GM12875 (cell line): ENCODE measurements around the gene ACTR6.

Source experiments
- H3K4me3 ChIP-seq: one replicate; pipeline ENCODE4 v1.5.1; 2011; ENCODE audit warnings: low read depth, low read length, control low read depth
- CTCF ChIP-seq: IDR thresholded peaks from 2 replicates; pipeline ENCODE4 v1.5.1; 2011; ENCODE audit warnings: low read depth, mild to moderate bottlenecking, control low read depth, inconsistent platforms, low read length, moderate library complexity, borderline replicate concordance; ENCODE audit not compliant: insufficient read depth

ACTR6 gene

GRCh38 chr12:100208834-100209233 lies 8.2 kb downstream of the ACTR6 start:
- no peak overlapping the region for H3K4me3 ChIP-seq
- TF ChIP-seq CTCF: no peak

- H3K4me3 ChIP-seq: no peak overlapping the region
- TF ChIP-seq CTCF: no peak
These were observed 11.1 kb downstream of the ACTR6 start for GRCh38 chr12:100211698-100212097.

GRCh38 chr12:100213016-100213891 lies 12.6 kb downstream of the ACTR6 start:
- TF ChIP-seq CTCF: no peak
- H3K4me3 ChIP-seq: no peak overlapping the region

GRCh38 chr12:100214518-100214917 lies 13.9 kb downstream of the ACTR6 start:
- no peak for TF ChIP-seq CTCF
- H3K4me3 ChIP-seq: no peak overlapping the region

- TF ChIP-seq CTCF: no peak
- H3K4me3 ChIP-seq: no peak overlapping the region
These were observed 14.6 kb downstream of the ACTR6 start for GRCh38 chr12:100215209-100215608.

- no peak overlapping the region for H3K4me3 ChIP-seq
- no peak for TF ChIP-seq CTCF
These were observed 15.7 kb downstream of the ACTR6 start for GRCh38 chr12:100216337-100216736.
